CD4-positive, alpha-beta T cell (primary cell): ENCODE results near the gene IL23A. TPM values are rescaled to one million over a fixed set of nuclear protein-coding genes. Genes with fewer than 3 reads are reported as not detected.

Experiments used
- ATAC-seq: fragments of 200-7000 bp; cut with Tn5 transposase; one replicate; pipeline ENCODE4 v1.10.0; 2022; ENCODE audit warnings: mild to moderate bottlenecking; ENCODE audit not compliant: poor library complexity
- CTCF ChIA-PET: fragments of 350-600 bp; sonication (Branson Sonifier 250); formaldehyde crosslinking; loops from one replicate; lab custom pipeline; 2021; ENCODE audit warnings: antibody characterized with exemption, inconsistent platforms; lab: Charles Lee
- POLR2A ChIA-PET: fragments of 350-600 bp; sonication (Branson Sonifier 250); formaldehyde crosslinking; loops from one replicate; lab custom pipeline; 2021; ENCODE audit warnings: antibody characterized with exemption, inconsistent platforms; lab: Charles Lee
- DNase-seq, 14 experiments: peaks; one replicate each; pipeline ENCODE4 v3.0.0-alpha.2; 2013 to 2020; ENCODE audit warnings: mixed read lengths in 2 of 14
- H3K27ac ChIP-seq, 2 donors: one replicate each; pipeline versions ENCODE4 v1.5.1 to v1.7.0; 2013; ENCODE audit warnings: low read length in 2 of 2, low read depth in 1 of 2, mild to moderate bottlenecking in 1 of 2
- H3K27me3 ChIP-seq, 2 experiments: 1 replicate in 1 of 2; 2 replicates in 1 of 2; pipeline versions ENCODE4 v1.6.1 to v1.7.0; 2013; ENCODE audit warnings: low read length in 2 of 2, control low read depth in 1 of 2, mild to moderate bottlenecking in 1 of 2, moderate library complexity in 1 of 2; ENCODE audit not compliant: insufficient read depth in 2 of 2, control insufficient read depth in 1 of 2
- H3K36me3 ChIP-seq: one replicate; pipeline ENCODE4 v1.6.1; 2013; ENCODE audit warnings: low read length, control low read depth; ENCODE audit not compliant: insufficient read depth
- H3K4me1 ChIP-seq: one replicate; pipeline ENCODE4 v1.6.1; 2013; ENCODE audit warnings: low read length, control low read depth; ENCODE audit not compliant: insufficient read depth
- H3K4me3 ChIP-seq: one replicate; pipeline ENCODE4 v1.5.1; 2013; ENCODE audit warnings: mild to moderate bottlenecking, low read length, moderate library complexity
- H3K9me3 ChIP-seq, 2 experiments: 1 replicate in 1 of 2; 2 replicates in 1 of 2; pipeline versions ENCODE4 v1.6.1 to v1.7.0; 2013; ENCODE audit warnings: low read length in 2 of 2, mild to moderate bottlenecking in 2 of 2, control low read depth in 1 of 2, moderate library complexity in 1 of 2; ENCODE audit not compliant: control insufficient read depth in 1 of 2, insufficient read depth in 1 of 2
- H3K27ac Mint-ChIP-seq: one replicate; pipeline ENCODE4 v1.8.0; 2020; ENCODE audit warnings: mixed read lengths
- H3K27me3 Mint-ChIP-seq: one replicate; pipeline ENCODE4 v1.8.0; 2021; ENCODE audit warnings: mixed read lengths
- H3K36me3 Mint-ChIP-seq: one replicate; pipeline ENCODE4 v1.8.0; 2021; ENCODE audit warnings: low read depth, mixed read lengths
- H3K4me1 Mint-ChIP-seq: one replicate; pipeline ENCODE4 v1.8.0; 2021; ENCODE audit warnings: low read depth, mixed read lengths
- H3K4me3 Mint-ChIP-seq: one replicate; pipeline ENCODE4 v1.8.0; 2020; ENCODE audit warnings: mild to moderate bottlenecking, mixed read lengths
- H3K9me3 Mint-ChIP-seq: one replicate; pipeline ENCODE4 v1.8.0; 2020; ENCODE audit warnings: mixed read lengths
- intact Hi-C, 2 experiments: fragments of 100-400 bp; cut with DNase I in 1 of 2; cut with micrococcal nuclease in 1 of 2; formaldehyde crosslinking; loops; one replicate each; pipeline versions ENCODE4 v1.15.1 to v1.9.0; 2023 to 2025; cut with DNase I, micrococcal nuclease
- total RNA-seq, 174 experiments: library from RNA in 2 of 174; stranded (reverse) in 2 of 174; gene quantifications; one replicate each; pipeline ENCODE4 v1.2.3 and lab custom pipeline; 2021 to 2026
- TF ChIP-seq, protein P1 (sequence below): fragments of 200-600 bp; IDR thresholded peaks from one replicate; pipeline ENCODE4 v1.8.0; 2022; ENCODE audit warnings: antibody characterized with exemption, mild to moderate bottlenecking

The IL23A gene
- total RNA-seq, 2 experiments from 2014 or later, result 25.2 to 27.5 TPM

DNA sequence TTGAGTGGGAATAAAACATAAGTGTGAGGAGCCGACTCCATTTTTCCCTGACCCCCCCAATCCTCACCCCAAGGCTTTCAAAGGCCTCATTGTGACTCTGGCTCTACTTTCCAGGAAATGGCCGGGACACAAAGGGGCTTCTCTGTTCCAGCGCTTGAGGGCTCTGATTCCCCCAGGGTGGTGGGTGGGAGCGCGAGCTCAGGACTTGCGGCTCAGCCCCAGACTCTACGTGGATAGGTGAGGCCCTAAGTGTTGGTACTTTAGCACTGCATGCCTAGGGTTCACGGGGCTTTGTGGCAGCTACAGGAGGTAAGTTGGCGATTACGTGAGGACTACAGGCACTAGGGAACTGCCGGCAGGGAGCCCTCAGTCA lies 23.4 kb upstream of the IL23A start:
- Mint-ChIP-seq H3K4me3 (peak overlapping the region; percentile 99), H3K9me3 (no peaks in the 10 kb centered on the region), H3K36me3 (peaks cover 57% of the 10 kb centered on the region), H3K27ac (peak overlapping the region; percentile 98), H3K27me3 (no peaks in the 10 kb centered on the region), H3K4me1 (peaks cover 19% of the 10 kb centered on the region)
- Histone ChIP-seq H3K27me3 (no peaks in the 10 kb centered on the region), H3K36me3 (peaks cover 26% of the 10 kb centered on the region), H3K27ac (peak overlapping the region; percentile 84 to 98), H3K4me1 (peaks cover 17% of the 10 kb centered on the region), H3K4me3 (peak overlapping the region; percentile 100), H3K9me3 (no peaks in the 10 kb centered on the region)
- POLR2A ChIA-PET, result interaction anchor here (0.6 to 3.5 kb wide), 25 partner anchors 10 to 577 kb away, joined by 3 to 63 read pairs (median 7); partner anchors contain the start of genes ANKRD52, COQ10A, CS and ESYT1
- intact Hi-C loops, result loop anchor here (1.0 to 5.0 kb wide), 3 partner anchors 12 to 152 kb away; partner anchors contain the start of genes APOF (in 1 of the 2), SPRYD4 (in 1 of the 2) and STAT2 (in 1 of the 2)
- CTCF ChIA-PET, result interaction anchor here (0.6 to 4.1 kb wide), 10 partner anchors 16 to 197 kb away, joined by 3 to 22 read pairs (median 5); partner anchors contain the start of genes COQ10A, IL23A, PAN2 and SMARCC2
- TF ChIP-seq, protein P1, sequence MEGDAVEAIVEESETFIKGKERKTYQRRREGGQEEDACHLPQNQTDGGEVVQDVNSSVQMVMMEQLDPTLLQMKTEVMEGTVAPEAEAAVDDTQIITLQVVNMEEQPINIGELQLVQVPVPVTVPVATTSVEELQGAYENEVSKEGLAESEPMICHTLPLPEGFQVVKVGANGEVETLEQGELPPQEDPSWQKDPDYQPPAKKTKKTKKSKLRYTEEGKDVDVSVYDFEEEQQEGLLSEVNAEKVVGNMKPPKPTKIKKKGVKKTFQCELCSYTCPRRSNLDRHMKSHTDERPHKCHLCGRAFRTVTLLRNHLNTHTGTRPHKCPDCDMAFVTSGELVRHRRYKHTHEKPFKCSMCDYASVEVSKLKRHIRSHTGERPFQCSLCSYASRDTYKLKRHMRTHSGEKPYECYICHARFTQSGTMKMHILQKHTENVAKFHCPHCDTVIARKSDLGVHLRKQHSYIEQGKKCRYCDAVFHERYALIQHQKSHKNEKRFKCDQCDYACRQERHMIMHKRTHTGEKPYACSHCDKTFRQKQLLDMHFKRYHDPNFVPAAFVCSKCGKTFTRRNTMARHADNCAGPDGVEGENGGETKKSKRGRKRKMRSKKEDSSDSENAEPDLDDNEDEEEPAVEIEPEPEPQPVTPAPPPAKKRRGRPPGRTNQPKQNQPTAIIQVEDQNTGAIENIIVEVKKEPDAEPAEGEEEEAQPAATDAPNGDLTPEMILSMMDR, result no peak
- DNase-seq (peak in 1 of 14 experiments; percentile 7), ATAC-seq (peak; percentile 4)

DNA sequence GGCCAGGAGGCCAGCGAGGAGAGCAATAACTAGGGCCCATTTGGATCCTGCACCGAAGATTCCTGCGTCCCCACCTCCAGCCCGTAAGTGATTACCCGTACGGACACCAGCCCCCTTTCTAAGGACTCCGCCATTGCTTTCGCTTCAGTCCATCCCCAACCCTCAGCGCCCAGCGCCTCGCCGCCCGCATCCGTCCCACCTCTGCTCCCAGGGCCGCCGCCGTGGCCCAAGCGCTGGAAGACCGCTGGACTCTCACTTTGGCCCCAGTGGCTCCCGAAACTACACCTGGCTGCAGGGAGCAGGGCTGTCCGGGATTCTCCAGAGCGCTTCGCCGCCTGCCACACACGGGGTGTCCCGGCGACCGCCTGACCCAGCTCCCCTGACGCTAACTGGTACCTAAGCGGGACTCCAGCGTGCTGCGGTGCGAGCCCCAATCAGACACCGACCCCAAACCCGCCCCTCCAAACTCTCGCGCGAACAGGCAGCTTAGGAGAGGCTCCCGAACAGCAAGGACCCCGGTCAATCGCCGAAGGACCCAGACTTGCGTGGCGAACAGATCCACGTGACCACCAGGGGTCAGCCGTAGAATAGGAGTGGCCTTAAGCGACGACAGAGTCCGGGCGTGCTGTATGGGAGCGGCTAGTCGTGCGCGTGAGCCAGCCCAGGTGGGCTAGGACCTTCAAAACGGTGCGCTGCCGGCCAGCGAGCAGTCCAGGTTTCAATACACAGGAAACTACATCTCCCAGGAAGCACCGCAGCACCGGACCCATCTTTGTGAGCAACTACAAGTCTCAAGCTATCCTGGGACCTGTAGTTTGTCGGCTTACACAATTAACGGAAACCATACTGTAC lies 22.8 kb upstream of the IL23A start, which contains the start of gene CNPY2:
Gene CNPY2, minus strand, starts transcription at position 367 of the 852 bp plus-strand sequence. CDS start 771 bp downstream, outside the sequence.
- peak; percentile 93 for ATAC-seq
- intact Hi-C loops, result loop anchor here (1.0 to 5.0 kb wide), 6 partner anchors 13 to 152 kb away; partner anchors contain the start of genes SPRYD4 (in 2 of the 2), APOF (in 1 of the 2), IL23A (in 1 of the 2) and STAT2 (in 1 of the 2)
- peaks cover 21% of the 10 kb centered on the region for H3K36me3 ChIP-seq
- peak; percentile 86 to 96 (median 90) for DNase-seq
- H3K4me3 ChIP-seq, result peak within 1 kb of the TSS; percentile 100
- ChIA-PET CTCF (interaction anchor here (0.8 to 4.1 kb wide), 12 partner anchors 17 to 269 kb away, joined by 3 to 22 read pairs (median 4); partner anchors contain the start of genes COQ10A, IL23A, PAN2 and SMARCC2), POLR2A (interaction anchor here (0.6 to 3.5 kb wide), 32 partner anchors 10 to 578 kb away, joined by 3 to 63 read pairs (median 6); partner anchors contain the start of genes ANKRD52, COQ10A, CS and ESYT1)
- TF ChIP-seq, protein P1, result no peak
- Mint-ChIP-seq H3K9me3 (no peaks in the 10 kb centered on the region), H3K4me1 (peaks cover 19% of the 10 kb centered on the region), H3K27me3 (no peaks in the 10 kb centered on the region), H3K36me3 (peaks cover 51% of the 10 kb centered on the region), H3K4me3 (peak within 1 kb of the TSS; percentile 99), H3K27ac (peak within 1 kb of the TSS; percentile 98)
- H3K27ac ChIP-seq, result peak within 1 kb of the TSS; percentile 84 to 98
- H3K27me3 ChIP-seq, result no peaks in the 10 kb centered on the region
- H3K4me1 ChIP-seq, result peaks cover 17% of the 10 kb centered on the region
- H3K9me3 ChIP-seq, result no peaks in the 10 kb centered on the region

GRCh38 chr12:56317675-56318074 lies 21.0 kb upstream of the IL23A start:
- Histone ChIP-seq H3K4me1 (peaks cover 17% of the 10 kb centered on the region), H3K36me3 (peaks cover 29% of the 10 kb centered on the region), H3K27ac (no peak overlapping the region), H3K27me3 (no peaks in the 10 kb centered on the region), H3K9me3 (no peaks in the 10 kb centered on the region), H3K4me3 (no peak overlapping the region)
- H3K36me3 Mint-ChIP-seq, result peaks cover 54% of the 10 kb centered on the region
- no peaks in the 10 kb centered on the region for H3K27me3 Mint-ChIP-seq
- intact Hi-C loops, result loop anchor here (1.0 to 5.0 kb wide), 5 partner anchors 15 to 150 kb away; partner anchors contain the start of genes APOF (in 1 of the 2), IL23A (in 1 of the 2), PAN2 (in 1 of the 2) and SPRYD4 (in 1 of the 2)
- no peak overlapping the region for H3K4me3 Mint-ChIP-seq
- H3K9me3 Mint-ChIP-seq, result no peaks in the 10 kb centered on the region
- H3K27ac Mint-ChIP-seq, result peak overlapping the region; percentile 42
- peaks cover 19% of the 10 kb centered on the region for H3K4me1 Mint-ChIP-seq
- CTCF ChIA-PET, result interaction anchor here (0.6 to 4.1 kb wide), 3 partner anchors 16 to 147 kb away, joined by 4 to 22 read pairs (median 17); partner anchors contain the start of genes PAN2 and STAT2
- no peak for DNase-seq
- POLR2A ChIA-PET, result interaction anchor here (3.5 kb wide), 1 partner anchor 42 kb away, joined by 63 read pairs; the partner anchor contains the start of gene STAT2
- TF ChIP-seq, protein P1, result no peak
- ATAC-seq, result no peak
